CD1c-positive myeloid dendritic cell (primary cell): ENCODE measurements around the gene POLR3K.
A peak's percentile ranks its signal among the peaks of the same experiment; 100 is the strongest.
"Not testable (repeated sequence)": the region's sequence is repeated elsewhere in the genome, so short reads cannot be mapped to it uniquely, and the experiment has no call there.

Experiments used
- DNase-seq: peaks from one replicate; pipeline ENCODE4 v3.0.0-alpha.2; 2016; ENCODE audit errors: extremely low spot score

The POLR3K gene

DNA sequence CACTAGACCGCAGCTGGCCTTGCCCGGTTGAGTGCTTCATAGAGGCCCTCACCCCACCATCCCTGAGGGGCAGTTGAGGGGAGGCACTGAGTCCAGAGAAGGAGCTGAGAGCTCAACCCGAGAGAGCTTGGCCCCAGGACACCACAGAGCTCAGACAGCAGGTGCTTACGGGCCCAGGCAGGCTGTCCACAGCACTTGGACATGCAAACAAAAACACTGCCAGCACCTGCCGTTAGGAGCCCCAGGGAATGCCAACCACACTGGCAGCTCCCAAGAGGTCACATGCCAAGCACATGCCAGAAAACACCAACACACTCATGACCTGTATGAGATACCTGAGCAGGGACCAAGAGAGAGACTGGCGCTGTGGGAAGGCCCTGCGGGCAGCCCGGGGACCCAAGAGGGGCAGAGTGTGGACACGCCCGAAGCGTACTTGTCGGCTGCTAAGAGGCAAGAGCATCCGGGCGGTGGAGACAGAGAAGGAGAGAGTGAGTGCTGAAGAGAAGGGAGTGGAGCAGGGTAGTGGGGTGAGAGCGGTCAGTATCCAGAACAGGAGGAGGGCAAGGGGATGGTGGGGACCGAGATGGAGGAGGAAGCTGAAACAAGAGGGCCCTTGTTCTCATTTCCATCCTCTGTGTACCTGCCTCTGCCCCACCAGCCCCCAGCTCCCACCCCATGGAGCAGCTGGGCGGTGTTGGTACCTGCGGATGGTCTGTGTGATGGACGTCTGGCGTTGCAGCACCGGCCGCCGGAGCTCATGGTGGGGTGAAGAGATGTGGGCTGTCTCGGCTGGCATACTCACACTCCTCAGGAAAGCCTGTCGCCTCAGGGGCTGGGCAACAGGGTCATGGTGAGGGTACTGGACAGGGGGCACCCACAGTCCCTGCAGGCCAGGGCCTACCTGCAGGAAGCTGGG lies 10.8 kb upstream of the POLR3K start:
- no peak for DNase-seq

DNA sequence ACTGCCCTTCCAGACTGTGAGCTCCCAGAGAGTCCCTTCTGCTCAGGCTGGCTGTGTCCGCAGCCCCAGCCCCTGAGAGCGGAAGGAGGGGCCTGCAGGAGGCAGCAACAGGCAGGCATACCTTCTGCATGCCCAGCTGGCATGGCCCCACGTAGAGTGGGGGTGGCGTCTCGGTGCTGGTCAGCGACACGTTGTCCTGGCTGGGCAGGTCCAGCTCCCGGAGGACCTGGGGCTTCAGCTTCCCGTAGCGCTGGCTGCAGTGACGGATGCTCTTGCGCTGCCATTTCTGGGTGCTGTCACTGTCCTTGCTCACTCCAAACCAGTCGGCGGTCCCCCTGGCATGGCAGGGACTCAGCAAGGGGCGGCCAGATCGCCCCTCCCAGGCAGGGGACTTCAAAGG lies 10.1 kb upstream of the POLR3K start:
- DNase-seq, result no peak

DNA sequence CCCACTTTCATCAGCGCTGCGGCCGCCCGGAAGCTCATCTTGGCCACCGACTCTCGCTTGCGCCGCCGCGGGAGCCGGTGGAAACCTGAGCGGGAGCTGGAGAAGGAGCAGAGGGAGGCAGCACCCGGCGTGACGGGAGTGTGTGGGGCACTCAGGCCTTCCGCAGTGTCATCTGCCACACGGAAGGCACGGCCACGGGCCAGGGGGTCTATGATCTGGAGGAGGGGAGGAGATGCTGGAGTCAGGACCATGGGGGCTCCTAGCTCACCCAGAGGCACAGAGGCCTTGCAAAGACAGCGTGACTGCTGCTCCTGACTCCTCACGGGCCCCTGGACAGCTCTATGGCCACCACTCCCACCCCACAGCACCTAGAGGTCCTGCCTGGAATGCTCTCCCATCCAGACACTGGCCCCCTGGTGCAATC lies 9.6 kb upstream of the POLR3K start:
- DNase-seq, result no peak

DNA sequence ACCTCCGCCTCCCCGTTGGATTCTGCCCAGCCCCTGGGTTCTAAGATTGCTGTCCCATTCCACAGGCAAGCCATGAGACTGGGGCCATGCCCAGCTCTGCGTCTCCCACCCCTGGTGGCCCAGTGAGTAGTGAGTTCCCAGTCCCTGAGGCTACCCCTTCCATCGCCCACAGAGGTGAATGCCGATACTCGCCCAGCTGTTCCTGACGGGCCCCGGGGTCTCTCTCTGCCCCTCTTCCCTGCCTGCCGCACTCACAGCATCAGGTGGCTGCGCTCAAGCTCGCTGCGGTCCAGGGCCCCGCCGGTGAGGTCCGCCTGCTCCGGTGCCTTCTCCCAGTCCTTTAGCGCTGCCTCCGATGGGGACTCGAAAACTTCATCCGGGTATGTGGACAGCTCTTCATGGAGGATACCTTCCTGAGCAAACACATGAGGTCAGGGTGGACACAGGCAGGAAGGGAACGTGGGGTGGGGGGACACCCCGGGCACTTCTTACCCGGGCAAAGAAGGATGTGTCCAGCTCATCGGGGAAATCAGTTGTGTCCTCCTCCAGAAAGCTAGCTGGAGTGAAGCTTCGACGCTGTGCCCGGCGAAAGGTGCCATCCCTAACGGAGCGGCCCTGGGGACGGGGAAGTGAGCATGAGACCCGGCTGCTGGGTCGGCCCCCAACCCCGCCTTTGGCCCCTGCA lies 9.0 kb upstream of the POLR3K start:
- no peak for DNase-seq

DNA sequence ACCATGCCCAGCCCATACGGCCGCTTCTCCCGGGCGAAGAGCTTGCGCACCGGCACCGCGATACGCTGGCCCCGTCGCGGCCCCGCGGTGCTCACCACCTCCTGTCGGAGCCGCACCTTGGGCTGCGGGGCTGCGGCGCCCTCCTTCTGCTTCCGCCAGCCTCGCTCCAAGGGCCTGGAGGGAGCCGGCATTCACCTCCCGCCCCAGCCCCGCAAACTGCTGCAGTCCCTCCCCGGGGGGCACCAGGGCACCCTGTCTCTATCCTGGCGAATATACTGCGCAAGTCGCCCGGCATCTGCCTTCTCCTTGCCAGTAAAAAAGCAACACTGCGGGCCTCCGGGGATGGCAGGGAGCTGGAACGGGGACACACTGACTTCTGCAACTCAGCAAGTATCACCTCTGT lies 8.5 kb upstream of the POLR3K start:
- no peak for DNase-seq

DNA sequence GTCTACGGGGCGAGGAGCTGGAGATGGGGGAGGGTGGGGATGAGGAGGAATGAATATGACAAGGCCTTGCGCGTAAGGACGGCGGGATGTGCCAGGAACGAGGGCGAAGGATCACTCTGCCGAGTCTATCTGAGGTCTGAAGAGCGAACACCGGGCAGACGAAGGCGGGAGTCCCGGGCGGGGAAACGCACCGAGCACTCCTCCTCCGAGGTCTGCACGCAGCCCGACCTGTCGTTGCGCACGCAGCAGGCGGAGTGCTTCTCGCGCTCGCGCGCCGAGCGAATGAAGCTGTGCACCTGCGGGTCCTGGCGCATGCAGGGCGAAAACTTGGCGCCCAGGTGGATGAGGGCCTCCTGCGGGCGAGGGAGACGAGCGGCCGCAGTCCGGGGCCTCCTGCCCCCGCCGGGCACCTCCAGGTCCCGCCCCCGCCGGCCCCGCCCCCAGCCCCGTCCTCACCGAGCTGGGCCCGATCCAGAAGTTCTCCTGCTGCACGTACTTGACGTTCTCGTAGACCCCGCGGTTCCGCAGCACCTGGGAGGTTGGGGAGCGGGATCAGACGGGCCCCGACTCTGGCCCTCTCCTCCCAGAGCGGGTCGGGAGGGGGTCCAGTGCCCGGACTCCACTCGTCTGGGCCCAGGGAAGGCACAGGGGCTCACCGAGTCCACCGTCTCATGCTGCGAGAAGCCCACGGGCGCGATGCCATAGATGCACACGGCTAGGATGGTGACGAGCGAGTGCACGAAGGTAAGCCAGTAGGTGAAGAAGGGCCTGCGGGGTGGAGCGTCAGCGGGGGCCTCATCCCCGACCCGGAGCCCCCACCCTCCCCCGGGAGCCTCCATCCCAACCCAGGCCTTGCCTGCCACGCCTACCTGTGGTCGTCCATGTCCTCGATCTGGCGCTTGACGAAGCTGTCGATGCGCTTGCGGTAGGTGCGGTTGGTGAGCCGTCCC lies 7.8 kb upstream of the POLR3K start:
- DNase-seq, result no peak

DNA sequence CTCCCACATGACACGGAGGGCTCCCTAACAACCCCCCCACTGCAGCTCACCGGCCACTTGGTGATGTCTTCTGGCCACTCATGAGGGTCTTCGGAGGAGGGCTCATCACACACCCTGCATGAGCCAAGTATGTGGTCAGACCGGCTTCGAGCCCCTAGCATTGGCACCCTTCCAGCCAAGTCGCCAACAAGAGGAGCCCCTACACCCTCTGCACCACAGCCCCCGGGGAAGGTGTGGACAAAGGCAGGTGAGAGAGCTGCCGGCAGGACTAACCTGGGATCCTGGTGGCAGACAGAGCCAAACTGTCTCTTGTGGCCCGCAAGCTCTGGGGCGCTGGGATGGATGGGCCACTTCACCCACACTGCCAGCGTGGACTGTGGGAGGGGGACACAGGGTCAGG lies 6.8 kb upstream of the POLR3K start:
- DNase-seq, result no peak

DNA sequence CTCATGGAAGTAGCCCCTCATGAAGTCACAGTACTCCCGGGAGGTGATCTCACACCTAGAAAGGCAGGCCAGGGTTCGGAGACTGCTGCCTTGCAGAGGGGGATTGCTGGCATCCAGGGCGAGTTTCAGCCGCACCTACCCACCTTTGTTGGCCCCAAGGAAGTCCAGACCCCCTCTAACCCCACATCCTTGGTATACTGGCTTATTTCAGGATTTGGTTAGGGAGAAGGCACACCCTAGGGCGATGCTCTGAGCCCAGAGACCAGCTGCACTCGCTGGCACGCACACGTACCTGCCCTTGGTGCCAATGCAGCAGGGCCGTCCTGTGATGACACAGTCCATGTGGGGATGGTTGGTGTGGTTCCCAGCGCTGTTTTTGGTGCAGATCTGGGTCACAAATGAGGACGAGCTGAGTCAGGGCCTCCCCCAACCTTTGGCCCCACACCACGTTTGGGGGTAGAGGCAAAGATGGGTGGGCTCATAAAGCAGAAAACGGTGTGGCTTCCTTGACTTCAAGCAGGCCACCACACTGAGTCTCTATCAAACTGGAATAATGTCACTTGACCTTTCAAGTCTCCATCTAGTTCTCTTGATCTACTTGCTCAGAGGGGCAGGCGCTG lies 6.1 kb upstream of the POLR3K start:
- DNase-seq, result no peak

DNA sequence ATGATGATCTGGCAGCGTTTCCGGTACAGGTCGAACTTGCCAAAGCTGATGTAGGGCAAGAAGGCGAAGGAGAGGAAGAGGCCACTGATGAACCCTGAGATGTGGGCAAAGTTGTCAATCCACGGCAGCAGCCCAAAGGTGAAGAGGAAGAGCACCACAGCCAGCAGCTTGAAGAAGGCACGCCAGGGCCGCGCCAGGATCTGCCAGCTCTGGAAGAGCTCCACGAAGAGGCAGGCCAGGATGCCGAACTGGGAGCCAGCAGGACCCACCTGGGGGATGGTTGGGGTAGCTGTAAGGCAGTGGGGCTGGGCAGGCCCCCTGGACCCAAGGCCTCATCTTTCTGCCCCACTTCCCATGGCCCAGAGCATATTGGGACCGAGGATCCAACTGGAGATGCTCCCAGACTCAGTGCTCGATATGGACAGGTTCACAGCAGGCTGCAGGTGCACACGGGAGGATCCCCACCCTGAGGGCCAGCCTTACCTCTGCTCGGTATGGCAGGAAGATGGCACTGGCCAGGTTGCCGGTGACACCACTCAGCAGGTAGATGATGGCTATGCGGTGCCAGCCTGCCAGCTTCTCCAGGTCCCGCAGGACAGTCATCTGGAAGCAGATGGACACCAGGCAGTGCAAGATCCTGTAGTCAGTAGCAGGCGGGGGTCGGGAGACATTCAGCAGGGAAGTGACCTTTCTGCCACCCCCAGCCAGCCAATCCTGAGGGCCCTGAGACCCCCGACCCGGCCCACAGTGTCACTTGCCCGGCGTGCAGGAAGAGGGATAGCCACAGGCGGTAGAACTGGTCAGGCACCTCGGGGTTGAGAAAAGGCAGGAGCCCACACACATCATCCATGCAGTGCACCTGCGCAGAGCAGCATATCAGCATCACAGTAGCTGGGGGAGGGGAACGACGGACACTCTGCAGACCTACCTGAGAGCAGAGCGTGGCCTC lies 5.4 kb upstream of the POLR3K start:
- DNase-seq, result no peak

DNA sequence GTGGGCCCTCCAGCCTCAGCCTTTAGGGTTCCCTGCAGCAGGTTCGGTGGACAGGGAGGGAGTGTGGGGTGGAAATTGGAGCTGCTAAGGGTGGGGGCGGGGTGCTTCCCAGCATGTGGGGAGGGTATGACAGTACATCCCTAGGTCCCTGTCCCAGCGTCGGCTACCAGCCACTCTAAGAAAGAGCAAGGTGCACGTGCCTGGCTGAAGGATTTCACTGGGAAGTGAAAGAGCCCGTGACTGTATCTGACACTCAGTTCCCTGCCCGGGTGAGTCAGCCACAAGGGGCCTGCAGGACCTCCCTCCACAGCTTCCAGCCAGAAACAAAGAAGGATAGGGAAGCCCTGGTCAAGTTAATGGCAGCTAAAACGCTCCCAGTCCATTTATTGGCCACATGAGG lies 4.3 kb upstream of the POLR3K start:
- DNase-seq, result peak; percentile 83

DNA sequence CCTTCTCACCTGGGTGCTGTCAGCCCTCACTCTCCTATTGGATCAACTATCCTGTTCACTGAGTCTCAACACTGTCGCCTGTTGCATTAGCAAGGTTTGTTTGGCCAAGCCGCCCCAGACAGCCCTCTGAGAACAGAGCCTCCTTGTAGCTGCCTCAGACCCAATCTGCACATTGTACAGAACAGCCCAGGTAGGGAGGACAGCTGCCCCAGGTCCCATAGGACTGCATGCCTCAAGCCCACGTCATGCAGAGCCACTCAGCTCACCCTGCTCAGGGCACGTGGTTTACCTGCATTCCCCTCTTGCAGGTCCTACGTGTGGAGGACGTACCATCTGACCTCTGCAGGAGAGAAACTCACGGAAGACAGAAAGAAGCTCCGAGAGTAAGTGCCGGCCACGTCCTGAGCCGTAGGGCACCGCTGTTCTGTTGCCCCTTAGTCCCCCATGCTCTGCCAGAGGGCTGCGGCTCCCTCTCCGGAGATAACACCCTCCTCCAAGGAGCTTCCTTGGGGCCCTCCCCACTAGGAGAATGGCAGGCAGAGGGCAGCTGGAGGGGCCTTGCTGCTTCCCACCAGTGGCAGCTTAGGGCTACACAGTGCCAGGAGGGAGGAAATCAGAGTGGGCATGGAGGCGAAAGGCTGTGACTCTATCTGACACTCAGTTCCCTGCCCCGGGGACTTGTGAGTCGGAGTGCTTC lies 3.0 kb upstream of the POLR3K start:
- DNase-seq, result no peak

DNA sequence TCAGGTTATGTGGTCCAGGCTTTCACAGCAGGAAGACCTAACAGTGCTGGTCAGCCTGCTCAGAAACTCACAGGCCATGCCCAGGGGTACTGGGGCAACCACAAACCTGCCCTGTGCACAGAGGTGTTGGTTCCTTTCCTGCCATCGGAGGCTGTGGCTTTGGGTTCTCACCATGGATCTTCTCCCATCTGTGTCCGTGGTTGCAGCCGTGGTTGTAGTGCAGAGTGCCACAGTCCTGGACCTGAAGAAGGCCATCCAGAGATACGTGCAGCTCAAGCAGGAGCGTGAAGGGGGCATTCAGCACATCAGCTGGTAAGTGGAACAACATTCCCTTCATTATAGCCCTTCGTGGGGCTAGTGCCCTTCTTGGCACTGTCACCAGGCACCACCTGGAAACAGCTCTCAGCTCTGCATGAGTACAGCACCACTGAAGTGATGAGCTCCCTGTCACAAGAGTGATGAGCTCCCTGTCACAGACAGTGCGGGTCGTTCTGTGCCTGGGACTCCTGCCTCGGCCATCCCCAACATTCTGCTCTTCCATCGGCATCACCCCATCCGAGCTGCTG lies 2.2 kb upstream of the POLR3K start:
- DNase-seq, result no peak

DNA sequence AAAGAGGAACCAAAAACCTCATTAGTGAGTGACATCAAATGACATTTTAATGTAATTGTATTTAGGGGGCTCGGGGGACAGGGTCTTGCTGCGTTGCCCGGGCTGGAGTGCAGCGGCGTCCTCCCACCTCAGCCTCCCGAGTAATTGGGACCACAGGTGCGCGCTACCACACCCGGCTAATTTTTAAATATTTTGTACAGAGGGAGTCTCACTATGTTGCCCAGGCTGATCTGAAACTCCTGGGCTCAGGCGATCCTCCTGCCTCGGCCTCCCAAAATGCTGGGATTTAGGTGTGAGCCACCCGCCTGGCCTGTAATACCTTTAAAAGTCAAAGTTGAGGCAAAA lies 801 bp upstream of the POLR3K start:
- DNase-seq, result no peak

DNA sequence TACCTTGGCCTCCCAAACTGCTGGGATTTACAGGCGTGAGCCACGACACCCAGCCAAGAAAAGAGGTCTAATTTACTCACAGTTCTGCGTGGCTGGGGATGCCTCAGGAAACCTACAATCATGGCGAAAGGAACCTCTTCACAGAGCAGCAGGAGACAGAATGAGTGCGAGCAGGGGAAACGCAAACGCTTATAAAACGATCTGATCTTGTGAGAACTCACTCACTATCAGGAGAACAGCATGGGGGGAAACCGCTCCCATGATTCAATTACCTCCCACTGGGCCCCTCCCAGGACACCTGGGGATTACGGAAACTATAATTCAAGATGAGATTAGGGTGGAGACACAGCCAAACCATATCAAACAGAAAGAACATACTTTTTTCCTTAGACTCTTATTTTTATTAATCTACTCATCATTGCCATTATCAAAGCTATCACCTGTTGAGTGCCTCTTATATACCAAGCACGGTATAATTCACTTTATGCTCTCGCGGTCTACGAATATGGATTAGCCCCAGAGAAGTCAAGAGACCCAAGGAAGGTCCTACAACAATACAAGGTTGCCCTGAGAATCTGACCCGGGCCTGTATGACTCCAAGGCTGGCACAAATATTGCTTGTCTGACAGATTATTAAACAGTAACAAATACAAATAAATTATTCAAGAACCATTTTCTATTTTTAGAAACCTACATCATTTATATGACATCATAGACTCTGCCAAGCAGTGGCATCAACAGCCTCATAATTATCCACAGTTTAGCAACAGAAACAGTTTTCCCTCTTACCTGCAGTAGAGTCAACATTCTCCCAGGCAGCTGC lies 2.4 kb downstream of the POLR3K start:
- no peak for DNase-seq

DNA sequence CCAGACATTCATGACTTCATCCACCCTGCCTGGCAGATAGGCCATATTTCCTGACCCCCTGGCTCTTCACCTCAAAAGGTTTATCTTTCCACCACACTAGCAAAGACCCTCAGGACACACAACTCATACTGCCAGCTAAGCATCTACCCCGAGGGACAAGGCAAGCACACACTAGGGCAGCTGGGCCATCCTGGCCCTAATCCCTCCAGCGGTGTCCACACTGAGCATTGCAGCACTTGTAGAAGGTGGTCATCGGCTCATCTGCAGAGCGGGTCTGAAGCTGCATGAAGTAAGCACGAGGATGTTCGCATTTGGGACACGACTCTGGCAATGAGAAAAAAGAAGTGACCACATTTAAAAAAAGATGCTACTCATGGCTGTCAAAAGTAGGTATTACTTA lies 6.2 kb downstream of the POLR3K start:
- no peak for DNase-seq

DNA sequence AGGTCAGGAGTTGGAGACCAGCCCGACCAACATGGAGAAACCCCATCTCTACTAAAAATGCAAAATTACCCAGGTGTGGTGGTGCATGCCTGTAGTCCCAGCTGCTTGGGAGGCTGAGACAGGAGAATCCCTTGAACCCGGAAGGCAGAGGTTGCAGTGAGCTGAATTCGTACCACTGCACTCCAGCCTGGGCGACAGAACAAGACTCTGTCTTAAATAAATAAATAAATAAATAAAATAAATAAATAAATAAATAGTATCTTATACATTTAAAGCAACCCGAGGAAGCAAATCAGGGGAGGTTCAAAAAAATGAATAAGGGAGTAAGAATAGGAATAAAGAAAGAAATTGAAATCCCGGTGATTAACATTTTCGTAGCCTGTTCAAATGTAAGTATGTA lies 6.9 kb downstream of the POLR3K start:
- not testable (repeated sequence) for DNase-seq

DNA sequence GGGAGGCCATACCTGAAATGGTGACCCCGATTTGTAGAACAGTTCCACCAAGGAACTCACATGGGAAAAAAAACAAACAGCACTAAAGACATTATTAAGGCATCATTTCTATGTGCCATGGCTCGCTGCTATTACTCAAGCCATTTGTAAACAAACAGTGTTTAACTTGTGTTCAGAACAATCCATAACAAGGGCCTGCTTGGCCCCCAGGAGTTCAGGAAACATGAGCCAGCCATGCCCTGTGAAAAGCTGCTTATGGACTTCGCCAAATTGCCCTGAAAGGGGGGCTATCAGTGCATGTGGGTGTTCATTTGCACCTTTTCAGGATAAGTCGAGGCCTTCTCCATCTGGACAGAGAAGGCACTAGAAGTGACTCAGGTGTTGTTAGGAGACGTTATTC lies 8.0 kb downstream of the POLR3K start:
- DNase-seq, result no peak

DNA sequence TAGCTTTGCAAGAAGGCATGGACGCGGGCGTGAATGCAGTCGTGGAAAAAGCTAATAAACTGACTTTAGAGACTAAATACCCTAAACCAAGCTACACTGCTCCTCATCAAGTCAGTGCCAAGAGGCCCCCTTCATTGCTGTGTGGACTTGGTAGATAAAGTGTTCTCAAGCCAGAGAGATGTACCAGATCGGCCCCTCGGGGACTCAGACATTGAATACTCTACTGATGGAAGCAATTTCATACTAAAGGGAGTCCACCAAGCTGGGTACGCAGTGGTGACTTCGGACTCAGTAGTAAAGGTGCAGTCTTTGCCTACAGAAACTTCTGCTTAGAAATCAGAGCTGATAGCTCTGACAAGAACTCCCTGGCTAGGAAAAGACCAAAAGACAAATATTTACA lies 8.8 kb downstream of the POLR3K start:
- DNase-seq, result no peak

DNA sequence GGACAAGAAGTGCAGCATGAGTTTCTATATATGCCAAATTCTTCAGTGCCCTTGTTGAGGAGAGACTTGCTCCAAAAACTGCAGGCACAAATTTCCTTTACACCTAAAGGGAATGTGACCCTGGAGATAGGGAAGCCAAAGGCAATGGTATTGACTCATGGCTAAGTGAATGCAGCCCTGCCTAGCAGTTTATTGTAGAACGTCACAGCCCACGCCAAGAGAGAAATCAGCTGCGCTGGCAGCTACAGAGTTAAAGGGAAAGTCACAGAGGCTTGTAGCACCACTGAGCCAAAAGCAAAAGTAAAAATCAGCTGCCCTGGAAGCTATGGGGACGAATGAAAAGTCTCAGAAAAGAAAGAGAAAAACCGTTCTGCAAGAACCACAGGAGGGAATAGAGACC lies 10.1 kb downstream of the POLR3K start:
- DNase-seq, result no peak
